Osteoblast (primary cell): Measurements from ENCODE around the gene USP9Y. TPM values are rescaled to one million over a fixed set of nuclear protein-coding genes. Genes with fewer than 3 reads are reported as not detected.

Source experiments
- DNase-seq: peaks from one replicate; pipeline ENCODE4 v3.0.0; 2011; ENCODE audit warnings: low spot score, mixed read lengths; ENCODE audit not compliant: insufficient read length; ENCODE audit errors: missing footprints
- H2AFZ ChIP-seq: 2 replicates; pipeline ENCODE4 v1.6.0; 2011; ENCODE audit warnings: mild to moderate bottlenecking, low read length
- H3K27ac ChIP-seq: 2 replicates; pipeline ENCODE4 v1.5.1; 2011; ENCODE audit warnings: mild to moderate bottlenecking, low read depth, low read length, moderate library complexity
- H3K27me3 ChIP-seq: 2 replicates; pipeline ENCODE4 v1.6.0; 2012; ENCODE audit warnings: mild to moderate bottlenecking, control low read depth, inconsistent platforms, low read length, moderate library complexity; ENCODE audit not compliant: insufficient read depth
- H3K36me3 ChIP-seq: 2 replicates; pipeline ENCODE4 v1.5.1; 2011; ENCODE audit warnings: mild to moderate bottlenecking, low read length, control low read depth, moderate library complexity; ENCODE audit not compliant: insufficient read depth
- H3K4me1 ChIP-seq: 2 replicates; pipeline ENCODE4 v1.5.1; 2011; ENCODE audit warnings: mild to moderate bottlenecking, low read length, control low read depth, moderate library complexity; ENCODE audit not compliant: insufficient read depth
- H3K4me2 ChIP-seq: 2 replicates; pipeline ENCODE4 v1.6.0; 2011; ENCODE audit warnings: mild to moderate bottlenecking, low read length; ENCODE audit not compliant: insufficient read depth
- H3K4me3 ChIP-seq: fragments of 200-600 bp; sonication (generic); 3 replicates; pipeline ENCODE4 v1.5.1; 2012; ENCODE audit warnings: mild to moderate bottlenecking, low read length, inconsistent platforms; ENCODE audit not compliant: insufficient read depth
- H3K79me2 ChIP-seq: 2 replicates; pipeline ENCODE4 v1.6.0; 2012; ENCODE audit warnings: mild to moderate bottlenecking, low read length, control low read depth, inconsistent platforms; ENCODE audit not compliant: insufficient read depth
- H3K9me3 ChIP-seq: 2 replicates; pipeline ENCODE4 v1.5.1; 2011; ENCODE audit warnings: low read depth, low read length, control low read depth
- H4K20me1 ChIP-seq: 2 replicates; pipeline ENCODE4 v1.6.0; 2012; ENCODE audit warnings: mild to moderate bottlenecking, low read length, control low read depth; ENCODE audit not compliant: insufficient read depth
- total RNA-seq: library from RNA; depleted of rRNA; stranded (reverse); fragments of >200 nt; gene quantifications from 2 replicates; pipeline ENCODE4 v1.2.3, GENCODE V29; 2012
- TF ChIP-seq, protein P1 (sequence below): IDR thresholded peaks from 2 replicates; pipeline ENCODE4 v1.5.1; 2011; ENCODE audit warnings: mild to moderate bottlenecking, low read depth, low read length, moderate library complexity; ENCODE audit errors: extremely low read depth

Gene USP9Y
- total RNA-seq, 1 donor = 26.4 TPM

DNA sequence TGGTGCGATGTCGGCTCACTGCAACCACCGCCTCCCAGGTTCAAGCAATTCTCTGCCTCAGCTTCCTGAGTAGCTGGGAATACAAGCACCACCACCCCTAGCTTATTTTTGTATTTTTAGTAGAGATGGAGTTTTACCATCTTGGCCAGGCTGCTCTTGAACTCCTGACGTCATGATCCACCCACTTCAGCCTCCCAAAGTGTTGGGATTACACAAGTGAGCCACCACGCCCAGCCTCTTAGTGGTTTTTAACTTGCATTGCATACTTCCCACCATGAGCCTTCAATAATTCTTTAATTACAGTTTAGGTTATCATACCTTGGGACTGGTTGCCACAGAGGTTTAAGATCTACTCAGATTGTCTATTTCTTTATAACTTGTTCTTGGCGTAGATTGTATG, 14.3 kb downstream of the USP9Y start:
- Histone ChIP-seq H3K79me2 (no peaks in the 10 kb centered on the region), H3K9me3 (no peaks in the 10 kb centered on the region), H3K4me3 (no peak overlapping the region), H3K27ac (no peak overlapping the region), H3K36me3 (no peaks in the 10 kb centered on the region), H3K4me1 (no peaks in the 10 kb centered on the region), H2AFZ (no peak overlapping the region), H3K4me2 (no peak overlapping the region), H3K27me3 (no peaks in the 10 kb centered on the region), H4K20me1 (no peaks in the 10 kb centered on the region)
- DNase-seq = no peak
- TF ChIP-seq, protein P1, sequence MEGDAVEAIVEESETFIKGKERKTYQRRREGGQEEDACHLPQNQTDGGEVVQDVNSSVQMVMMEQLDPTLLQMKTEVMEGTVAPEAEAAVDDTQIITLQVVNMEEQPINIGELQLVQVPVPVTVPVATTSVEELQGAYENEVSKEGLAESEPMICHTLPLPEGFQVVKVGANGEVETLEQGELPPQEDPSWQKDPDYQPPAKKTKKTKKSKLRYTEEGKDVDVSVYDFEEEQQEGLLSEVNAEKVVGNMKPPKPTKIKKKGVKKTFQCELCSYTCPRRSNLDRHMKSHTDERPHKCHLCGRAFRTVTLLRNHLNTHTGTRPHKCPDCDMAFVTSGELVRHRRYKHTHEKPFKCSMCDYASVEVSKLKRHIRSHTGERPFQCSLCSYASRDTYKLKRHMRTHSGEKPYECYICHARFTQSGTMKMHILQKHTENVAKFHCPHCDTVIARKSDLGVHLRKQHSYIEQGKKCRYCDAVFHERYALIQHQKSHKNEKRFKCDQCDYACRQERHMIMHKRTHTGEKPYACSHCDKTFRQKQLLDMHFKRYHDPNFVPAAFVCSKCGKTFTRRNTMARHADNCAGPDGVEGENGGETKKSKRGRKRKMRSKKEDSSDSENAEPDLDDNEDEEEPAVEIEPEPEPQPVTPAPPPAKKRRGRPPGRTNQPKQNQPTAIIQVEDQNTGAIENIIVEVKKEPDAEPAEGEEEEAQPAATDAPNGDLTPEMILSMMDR = no peak

- no peaks in the 10 kb centered on the region for H3K79me2 ChIP-seq
- no peaks in the 10 kb centered on the region for H3K27me3 ChIP-seq
- no peak overlapping the region for H2AFZ ChIP-seq
- TF ChIP-seq, protein P1 = no peak
- H3K36me3 ChIP-seq = no peaks in the 10 kb centered on the region
- no peak overlapping the region for H3K4me3 ChIP-seq
- no peak overlapping the region for H3K4me2 ChIP-seq
- DNase-seq = no peak
- no peaks in the 10 kb centered on the region for H3K4me1 ChIP-seq
- H4K20me1 ChIP-seq = no peaks in the 10 kb centered on the region
- H3K27ac ChIP-seq = no peak overlapping the region
- no peaks in the 10 kb centered on the region for H3K9me3 ChIP-seq
Observed at GRCh38 chrY:12729746-12730145, 28.7 kb downstream of the USP9Y start.

GRCh38 chrY:12733625-12734024, 32.6 kb downstream of the USP9Y start:
- Histone ChIP-seq H3K9me3 (no peaks in the 10 kb centered on the region), H3K4me2 (no peak overlapping the region), H3K4me3 (no peak overlapping the region), H3K79me2 (no peaks in the 10 kb centered on the region), H2AFZ (no peak overlapping the region), H3K27me3 (no peaks in the 10 kb centered on the region), H3K27ac (no peak overlapping the region), H4K20me1 (no peaks in the 10 kb centered on the region), H3K36me3 (no peaks in the 10 kb centered on the region), H3K4me1 (no peaks in the 10 kb centered on the region)
- TF ChIP-seq, protein P1 = no peak
- DNase-seq = no peak

- no peaks in the 10 kb centered on the region for H3K4me1 ChIP-seq
- no peak overlapping the region for H3K4me2 ChIP-seq
- no peaks in the 10 kb centered on the region for H3K36me3 ChIP-seq
Observed at GRCh38 chrY:12734051-12734450, 33.0 kb downstream of the USP9Y start.

More at GRCh38 chrY:12734051-12734450, 33.0 kb downstream of the USP9Y start:
- TF ChIP-seq, protein P1 = no peak
- no peaks in the 10 kb centered on the region for H4K20me1 ChIP-seq
- no peaks in the 10 kb centered on the region for H3K9me3 ChIP-seq
- H2AFZ ChIP-seq = no peak overlapping the region
- no peak overlapping the region for H3K4me3 ChIP-seq
- H3K27me3 ChIP-seq = no peaks in the 10 kb centered on the region
- no peak for DNase-seq
- no peaks in the 10 kb centered on the region for H3K79me2 ChIP-seq
- H3K27ac ChIP-seq = no peak overlapping the region
